ENCODE data around the gene AP2B1. TPM values are rescaled to one million over a fixed set of nuclear protein-coding genes. Genes with fewer than 3 reads are reported as not detected.

The AP2B1 gene
- total RNA-seq, 2 donors from 2014 or later, result 255 to 258 TPM

GRCh38 chr17:35578929-35579432 is 8.1 kb upstream of the AP2B1 start:
- DNase-seq, result no peak
- Histone ChIP-seq H3K9ac (ENCODE audit: extremely low read depth, low read length, poor library complexity, severe bottlenecking) (peak overlapping the region; percentile 76), H3K4me1 (ENCODE audit: control insufficient read depth, insufficient read depth, low read length) (no peaks in the 10 kb centered on the region), H3K27ac (ENCODE audit: low read depth, low read length) (peak overlapping the region; percentile 42), H3K36me3 (ENCODE audit: control insufficient read depth, insufficient read depth, low read length) (peaks cover 22% of the 10 kb centered on the region), H3K4me3 (ENCODE audit: low read length) (peak overlapping the region; percentile 94), H3K27me3 (ENCODE audit: control insufficient read depth, insufficient read depth, low read length, poor library complexity, severe bottlenecking) (peaks cover 10% of the 10 kb centered on the region), H3K9me3 (ENCODE audit: control insufficient read depth, low read length) (no peaks in the 10 kb centered on the region)
- peak overlapping the region; percentile 94 for H3K4me3 Mint-ChIP-seq
- no peaks in the 10 kb centered on the region for H3K9me3 Mint-ChIP-seq
- H3K36me3 Mint-ChIP-seq (ENCODE audit: low read depth), result no peaks in the 10 kb centered on the region
- peaks cover 7% of the 10 kb centered on the region for H3K4me1 Mint-ChIP-seq
- no peak for TF ChIP-seq CTCF (conservative IDR thresholded peaks at IDR 0.05)
- H3K27me3 Mint-ChIP-seq (ENCODE audit: insufficient read depth), result peaks cover 15% of the 10 kb centered on the region
- peak overlapping the region; percentile 96 for H3K27ac Mint-ChIP-seq
- 10 to 11% methylated on average over 8 to 11 of the region's 11 CpGs for WGBS, 2 experiments (ENCODE audit: insufficient coverage in 1 of 2, insufficient read length in 1 of 2)

DNA sequence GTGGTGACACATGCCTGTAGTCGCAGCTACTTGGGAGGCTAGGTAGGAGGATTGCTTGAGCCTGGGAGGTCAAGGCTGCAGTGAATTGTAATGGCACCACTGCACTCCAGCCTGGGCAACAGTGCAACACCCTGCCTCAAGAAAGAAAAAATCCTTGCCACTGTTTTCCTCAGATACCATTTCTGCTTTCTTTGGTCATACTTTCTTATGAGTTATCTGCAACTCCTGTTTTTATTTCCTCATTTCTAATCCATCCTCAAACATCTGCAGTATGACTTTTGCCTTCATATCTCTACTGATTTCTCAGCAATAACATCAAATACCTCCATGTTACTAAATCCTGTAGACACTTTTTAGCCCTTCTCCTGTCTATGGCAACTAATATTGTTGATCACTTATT is 3.1 kb upstream of the AP2B1 start:
- H3K9ac ChIP-seq (ENCODE audit: extremely low read depth, low read length, poor library complexity, severe bottlenecking), result no peak overlapping the region
- Mint-ChIP-seq H3K27me3 (ENCODE audit: insufficient read depth) (peaks cover 18% of the 10 kb centered on the region), H3K9me3 (no peaks in the 10 kb centered on the region), H3K4me3 (no peak overlapping the region), H3K4me1 (peaks cover 9% of the 10 kb centered on the region), H3K27ac (no peak overlapping the region), H3K36me3 (ENCODE audit: low read depth) (no peaks in the 10 kb centered on the region)
- no peak for TF ChIP-seq CTCF (conservative IDR thresholded peaks at IDR 0.05)
- H3K4me3 ChIP-seq (ENCODE audit: low read length), result no peak overlapping the region
- H3K4me1 ChIP-seq (ENCODE audit: control insufficient read depth, insufficient read depth, low read length), result peaks cover 5% of the 10 kb centered on the region
- peaks cover 23% of the 10 kb centered on the region for H3K27me3 ChIP-seq (ENCODE audit: control insufficient read depth, insufficient read depth, low read length, poor library complexity, severe bottlenecking)
- DNase-seq, result no peak
- WGBS, 2 experiments (ENCODE audit: insufficient coverage in 1 of 2, insufficient read length in 1 of 2), result 78% methylated on average over 1 of the region's 1 CpG; no CpG with 5 or more reads in 1 of the 2 experiments
- no peak overlapping the region for H3K27ac ChIP-seq (ENCODE audit: low read depth, low read length)
- H3K36me3 ChIP-seq (ENCODE audit: control insufficient read depth, insufficient read depth, low read length), result no peaks in the 10 kb centered on the region
- H3K9me3 ChIP-seq (ENCODE audit: control insufficient read depth, low read length), result no peaks in the 10 kb centered on the region

GRCh38 chr17:35586569-35587073 is 501 bp upstream of the AP2B1 start:
- Histone ChIP-seq H3K9me3 (ENCODE audit: control insufficient read depth, low read length) (no peaks in the 10 kb centered on the region), H3K36me3 (ENCODE audit: control insufficient read depth, insufficient read depth, low read length) (no peaks in the 10 kb centered on the region), H3K27me3 (ENCODE audit: control insufficient read depth, insufficient read depth, low read length, poor library complexity, severe bottlenecking) (peaks cover 23% of the 10 kb centered on the region), H3K9ac (ENCODE audit: extremely low read depth, low read length, poor library complexity, severe bottlenecking) (peak overlapping the region; percentile 96), H3K4me3 (ENCODE audit: low read length) (peak overlapping the region; percentile 97), H3K4me1 (ENCODE audit: control insufficient read depth, insufficient read depth, low read length) (peaks cover 13% of the 10 kb centered on the region), H3K27ac (ENCODE audit: low read depth, low read length) (peak overlapping the region; percentile 93)
- H3K4me1 Mint-ChIP-seq, result peaks cover 15% of the 10 kb centered on the region
- peaks cover 18% of the 10 kb centered on the region for H3K27me3 Mint-ChIP-seq (ENCODE audit: insufficient read depth)
- no peak for DNase-seq
- H3K27ac Mint-ChIP-seq, result peak overlapping the region; percentile 99
- H3K4me3 Mint-ChIP-seq, result peak overlapping the region; percentile 95
- H3K36me3 Mint-ChIP-seq (ENCODE audit: low read depth), result no peaks in the 10 kb centered on the region
- no peaks in the 10 kb centered on the region for H3K9me3 Mint-ChIP-seq
- 53 to 74% methylated on average over 3 to 7 of the region's 7 CpGs for WGBS, 2 experiments (ENCODE audit: insufficient coverage in 1 of 2, insufficient read length in 1 of 2)
- no peak for TF ChIP-seq CTCF (conservative IDR thresholded peaks at IDR 0.05)
